Brain microvascular endothelial cell (primary cell): ENCODE measurements around the gene USP35.

Experiments
- DNase-seq: peaks from one replicate; pipeline ENCODE4 v3.0.0-alpha.2; 2020
- H3K27ac ChIP-seq: fragments of 250-450 bp; sonication (Bioruptor Pico); 2 replicates; pipeline ENCODE4 v1.5.1; 2020; ENCODE audit warnings: mild to moderate bottlenecking, moderate library complexity
- H3K27me3 ChIP-seq: fragments of 250-450 bp; sonication (Bioruptor Pico); replicated peaks from 2 replicates; pipeline ENCODE4 v1.5.1; 2020; ENCODE audit warnings: mild to moderate bottlenecking
- H3K36me3 ChIP-seq: fragments of 250-450 bp; sonication (Bioruptor Pico); replicated peaks from 2 replicates; pipeline ENCODE4 v1.5.1; 2020; ENCODE audit warnings: mild to moderate bottlenecking
- H3K4me3 ChIP-seq: 2 replicates; pipeline ENCODE4 v1.5.1; 2011; ENCODE audit warnings: low read depth, mild to moderate bottlenecking, control low read depth, low read length, moderate library complexity
- CTCF ChIP-seq: IDR thresholded peaks from 2 replicates; pipeline ENCODE4 v1.5.1; 2011; ENCODE audit warnings: low read depth, mild to moderate bottlenecking, moderate library complexity, low read length, control low read depth, inconsistent platforms; ENCODE audit errors: missing control alignments
- in situ Hi-C: cut with HindIII; loops from 2 replicates; pipeline ENCODE4 v1.10.0; 2017; ENCODE audit warnings: low sequenced_read_pairs, low pct_ligation_motif_present

Gene USP35

GRCh38 chr11:78251083-78251775 is 62.5 kb downstream of the USP35 start:
- DNase-seq = peak; percentile 31

GRCh38 chr11:78253797-78254196 is 65.1 kb downstream of the USP35 start:
- peaks cover 3% of the 10 kb centered on the region for H3K36me3 ChIP-seq
- peak overlapping the region; percentile 25 for H3K27ac ChIP-seq
- in situ Hi-C loops = no loop called here
- peak; percentile 50 for DNase-seq
- no peak for TF ChIP-seq CTCF
- no peak overlapping the region for H3K4me3 ChIP-seq
- H3K27me3 ChIP-seq = no peaks in the 10 kb centered on the region

More at GRCh38 chr11:78251083-78251775, 62.5 kb downstream of the USP35 start:
- Histone ChIP-seq H3K36me3 (peaks cover 3% of the 10 kb centered on the region), H3K4me3 (no peak overlapping the region), H3K27ac (no peak overlapping the region), H3K27me3 (no peaks in the 10 kb centered on the region)
- in situ Hi-C loops = no loop called here
- no peak for TF ChIP-seq CTCF

GRCh38 chr11:78254268-78254667 is 65.5 kb downstream of the USP35 start:
- no peak for DNase-seq
- H3K4me3 ChIP-seq = no peak overlapping the region
- no peaks in the 10 kb centered on the region for H3K27me3 ChIP-seq
- no peak for TF ChIP-seq CTCF
- peaks cover 2% of the 10 kb centered on the region for H3K36me3 ChIP-seq
- H3K27ac ChIP-seq = no peak overlapping the region
- in situ Hi-C loops = no loop called here

GRCh38 chr11:78255919-78256318 is 67.2 kb downstream of the USP35 start:
- Histone ChIP-seq H3K27me3 (no peaks in the 10 kb centered on the region), H3K36me3 (no peaks in the 10 kb centered on the region), H3K27ac (no peak overlapping the region), H3K4me3 (no peak overlapping the region)
- DNase-seq = no peak
- in situ Hi-C loops = no loop called here
- TF ChIP-seq CTCF = no peak

GRCh38 chr11:78256962-78257361 is 68.2 kb downstream of the USP35 start:
- no peaks in the 10 kb centered on the region for H3K27me3 ChIP-seq
- peak; percentile 72 for DNase-seq
- no peak for TF ChIP-seq CTCF
- H3K27ac ChIP-seq = no peak overlapping the region
- no peaks in the 10 kb centered on the region for H3K36me3 ChIP-seq
- in situ Hi-C loops = no loop called here
- H3K4me3 ChIP-seq = no peak overlapping the region

GRCh38 chr11:78257654-78258053 is 68.9 kb downstream of the USP35 start:
- no peaks in the 10 kb centered on the region for H3K27me3 ChIP-seq
- no peak overlapping the region for H3K4me3 ChIP-seq
- DNase-seq = no peak
- H3K27ac ChIP-seq = no peak overlapping the region
- TF ChIP-seq CTCF = no peak
- in situ Hi-C loops = no loop called here
- H3K36me3 ChIP-seq = no peaks in the 10 kb centered on the region
